Endothelial cell of umbilical vein (primary cell): Measurements from ENCODE around the gene GYS2. TPM values are rescaled to one million over a fixed set of nuclear protein-coding genes. Genes with fewer than 3 reads are reported as not detected.

ENCODE experiments used
- BruUV-seq: library from RNA; stranded (reverse); fragments of 400-500 nt; replicated peaks from 2 replicates; lab custom pipeline; 2021; lab: Mats Ljungman, UMichigan
- CTCF ChIA-PET: fragments of 300-600, 350-600 bp; sonication (Branson Sonifier 250); formaldehyde crosslinking; loops from one replicate; lab custom pipeline; 2021; ENCODE audit warnings: antibody characterized with exemption, inconsistent platforms; lab: Charles Lee
- POLR2A ChIA-PET: fragments of 300-600, 350-600 bp; sonication (Branson Sonifier 250); formaldehyde crosslinking; loops from one replicate; lab custom pipeline; 2021; ENCODE audit warnings: antibody characterized with exemption, inconsistent platforms; lab: Charles Lee
- DNase-seq: peaks from one replicate; pipeline ENCODE4 v3.0.0-alpha.2; 2011; ENCODE audit warnings: low read depth, low spot score
- FAIRE-seq: peaks from 2 replicates; lab custom pipeline; 2011; peaks lifted over from hg19 to GRCh38; lab: Jason Lieb, UNC
- H2AFZ ChIP-seq: 2 replicates; pipeline ENCODE4 v1.6.0; 2012; ENCODE audit warnings: low read depth, low read length, control low read depth, inconsistent platforms
- H3K27ac ChIP-seq: 2 replicates; pipeline ENCODE4 v1.5.1; 2011; ENCODE audit warnings: low read depth, mild to moderate bottlenecking, control low read depth, low read length, moderate library complexity; ENCODE audit not compliant: insufficient read depth
- H3K27me3 ChIP-seq, 2 experiments: 2 replicates each; pipeline versions ENCODE4 v1.6.0 to v1.6.1; 2011; ENCODE audit warnings: low read length in 2 of 2, mixed read lengths in 1 of 2; ENCODE audit not compliant: control insufficient read depth in 2 of 2, insufficient read depth in 2 of 2
- H3K36me3 ChIP-seq, 2 experiments: 2 replicates in 1 of 2; 3 replicates in 1 of 2; pipeline ENCODE4 v1.5.1; 2011; ENCODE audit warnings: low read length in 2 of 2, mild to moderate bottlenecking in 1 of 2, moderate library complexity in 1 of 2; ENCODE audit not compliant: control insufficient read depth in 2 of 2, insufficient read depth in 2 of 2; ENCODE audit errors: extremely low read depth in 1 of 2
- H3K4me1 ChIP-seq: 3 replicates; pipeline ENCODE4 v1.5.1; 2011; ENCODE audit warnings: mild to moderate bottlenecking, low read length; ENCODE audit not compliant: control insufficient read depth, insufficient read depth; ENCODE audit errors: extremely low read depth
- H3K4me2 ChIP-seq: 2 replicates; pipeline ENCODE4 v1.6.1; 2011; ENCODE audit warnings: low read length, control low read depth, mixed read lengths; ENCODE audit not compliant: insufficient read depth
- H3K4me3 ChIP-seq, 3 experiments: fragments of 200-600 bp in 1 of 3; sonication (generic), shearing (Covaris generic) in 1 of 3; replicated peaks in 1 of 3; 2 replicates each; pipeline ENCODE4 v1.5.1; 2011 to 2016; ENCODE audit warnings: control low read depth in 3 of 3, low read length in 3 of 3, mild to moderate bottlenecking in 2 of 3, inconsistent platforms in 1 of 3, low read depth in 1 of 3, moderate library complexity in 1 of 3; ENCODE audit not compliant: insufficient read depth in 1 of 3
- H3K79me2 ChIP-seq: 2 replicates; pipeline ENCODE4 v1.6.0; 2012; ENCODE audit warnings: low read length, inconsistent platforms; ENCODE audit not compliant: control insufficient read depth, insufficient read depth
- H3K9ac ChIP-seq: replicated peaks from 2 replicates; pipeline ENCODE3; 2011; ENCODE audit warnings: low read length, control low read depth; ENCODE audit not compliant: insufficient read depth; ENCODE audit errors: extremely low read depth
- H3K9me1 ChIP-seq: replicated peaks from 3 replicates; pipeline ENCODE4 v1.6.0; 2011; ENCODE audit warnings: mild to moderate bottlenecking, low read length; ENCODE audit not compliant: control insufficient read depth, insufficient read depth; ENCODE audit errors: extremely low read depth
- H3K9me3 ChIP-seq: replicated peaks from 2 replicates; pipeline ENCODE4 v1.5.1; 2012; ENCODE audit warnings: low read length, inconsistent platforms; ENCODE audit not compliant: control insufficient read depth, insufficient read depth
- H4K20me1 ChIP-seq: replicated peaks from 2 replicates; pipeline ENCODE3; 2011; ENCODE audit warnings: mild to moderate bottlenecking, low read length; ENCODE audit not compliant: control insufficient read depth, insufficient read depth; ENCODE audit errors: extremely low read depth
- EZH2 ChIP-seq: IDR thresholded peaks from 2 replicates; pipeline ENCODE4 v1.6.1; 2012; ENCODE audit warnings: borderline replicate concordance, low read depth, mild to moderate bottlenecking, moderate library complexity, low read length, inconsistent platforms; ENCODE audit not compliant: severe bottlenecking
- FOS ChIP-seq: IDR thresholded peaks from 2 replicates; pipeline ENCODE4 v1.6.1; 2011; ENCODE audit warnings: mild to moderate bottlenecking, low read length, moderate library complexity, borderline replicate concordance; ENCODE audit not compliant: insufficient read depth
- GATA2 ChIP-seq: IDR thresholded peaks from 2 replicates; pipeline ENCODE4 v1.7.0; 2011; ENCODE audit warnings: low read depth, mild to moderate bottlenecking, moderate library complexity, mixed read lengths, low read length; ENCODE audit not compliant: insufficient read length, insufficient read depth
- JUN ChIP-seq: IDR thresholded peaks from 2 replicates; pipeline ENCODE4 v1.6.1; 2011; ENCODE audit warnings: borderline replicate concordance, low read depth; ENCODE audit not compliant: insufficient read length, insufficient read depth
- MYC ChIP-seq: IDR thresholded peaks from one replicate; pipeline ENCODE4 v1.6.1; 2011; ENCODE audit warnings: mild to moderate bottlenecking, low read depth, low read length
- POLR2A ChIP-seq: IDR thresholded peaks from 2 replicates; pipeline ENCODE4 v1.6.1; 2012; ENCODE audit warnings: low read depth, mild to moderate bottlenecking, control low read depth, low read length
- POLR2AphosphoS5 ChIP-seq: IDR thresholded peaks from 2 replicates; pipeline ENCODE4 v1.6.1; 2012; ENCODE audit warnings: low read depth, mild to moderate bottlenecking, control low read depth, low read length, moderate library complexity; ENCODE audit not compliant: insufficient read depth
- dilution Hi-C: fragments of 300-500 bp; cut with MboI; formaldehyde crosslinking; loops from one replicate; pipeline ENCODE4 v1.15.0; 2019; ENCODE audit warnings: low sequenced_read_pairs; ENCODE audit not compliant: extremely low pct_ligation_motif_present
- intact Hi-C: fragments of 100-400 bp; cut with micrococcal nuclease; formaldehyde crosslinking; loops from one replicate; pipeline ENCODE4 v1.10.0; 2022
- polyA plus RNA-seq, 4 experiments: library from polyadenylated mRNA; depleted of rRNA in 3 of 4; stranded (reverse) in 3 of 4; unstranded in 1 of 4; fragments of >200 nt; gene quantifications; 2 replicates each; pipeline versions ENCODE4 v1.2.1 to v1.2.3, GENCODE V29; 2011 to 2012; ENCODE audit warnings: missing spikeins in 1 of 4
- total RNA-seq: library from RNA; stranded (reverse); gene quantifications from 2 replicates; pipeline ENCODE4 v1.2.3, GENCODE V29; 2021
- TF ChIP-seq, protein P1 (sequence below): IDR thresholded peaks from 2 replicates; pipeline ENCODE4 v1.6.1; 2011; ENCODE audit not compliant: insufficient read depth, insufficient read length
- TF ChIP-seq, protein P2 (sequence below), 2 donors: IDR thresholded peaks; 1 replicate in 1 of 2; 2 replicates in 1 of 2; pipeline ENCODE4 v1.5.1; 2011; ENCODE audit warnings: low read length in 2 of 2, mild to moderate bottlenecking in 2 of 2, moderate library complexity in 2 of 2, control low read depth in 1 of 2, inconsistent platforms in 1 of 2, low read depth in 1 of 2; ENCODE audit not compliant: insufficient read depth in 1 of 2; ENCODE audit errors: extremely low read depth in 1 of 2

The GYS2 gene
- total and polyA plus RNA-seq, 2 donors (not counting 3 experiments of a cell fraction or from before 2014, with no cell fraction given), result 0.04 TPM; not detected in 1

DNA sequence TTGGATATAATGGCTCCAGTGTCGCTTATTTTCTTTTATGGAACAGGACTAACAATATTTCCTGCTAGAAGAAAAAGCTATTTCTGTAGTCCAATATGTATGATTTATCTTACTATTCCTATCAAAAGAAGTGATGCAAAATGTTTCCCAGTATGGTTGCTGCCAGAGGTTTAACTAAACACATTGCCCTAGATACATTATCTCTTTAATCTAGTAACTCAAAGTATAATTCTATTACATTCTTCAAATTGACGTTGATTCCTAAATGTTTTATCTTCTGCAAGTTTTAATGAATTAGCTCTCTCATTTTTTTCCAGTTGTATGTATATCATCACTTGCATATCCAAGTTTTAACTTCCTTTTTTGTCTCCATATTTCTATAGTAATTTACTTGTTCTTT is 28.2 kb downstream of the GYS2 start:
- Histone ChIP-seq H3K9ac (no peak overlapping the region), H4K20me1 (no peaks in the 10 kb centered on the region), H3K27me3 (peaks cover 3 to 6% of the 10 kb centered on the region in 2 experiments), H2AFZ (no peak overlapping the region), H3K36me3 (no peaks in the 10 kb centered on the region), H3K79me2 (no peaks in the 10 kb centered on the region), H3K27ac (no peak overlapping the region), H3K4me3 (no peak overlapping the region), H3K9me3 (no peaks in the 10 kb centered on the region), H3K4me1 (no peaks in the 10 kb centered on the region), H3K4me2 (no peak overlapping the region), H3K9me1 (no peaks in the 10 kb centered on the region)
- FAIRE-seq (no peak), DNase-seq (no peak)
- CTCF ChIA-PET, result interaction anchor here (0.6 kb wide), 1 partner anchor 122 kb away, joined by 4 read pairs; no protein-coding TSS in a partner anchor
- intact Hi-C loops (no loop called here), dilution Hi-C loops (no loop called here)
- TF ChIP-seq POLR2A (no peak), POLR2AphosphoS5 (no peak), GATA2 (no peak), JUN (no peak), MYC (no peak), FOS (no peak), EZH2 (no peak)
- TF ChIP-seq, protein P1, sequence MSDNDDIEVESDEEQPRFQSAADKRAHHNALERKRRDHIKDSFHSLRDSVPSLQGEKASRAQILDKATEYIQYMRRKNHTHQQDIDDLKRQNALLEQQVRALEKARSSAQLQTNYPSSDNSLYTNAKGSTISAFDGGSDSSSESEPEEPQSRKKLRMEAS, result no peak
- TF ChIP-seq, protein P2, sequence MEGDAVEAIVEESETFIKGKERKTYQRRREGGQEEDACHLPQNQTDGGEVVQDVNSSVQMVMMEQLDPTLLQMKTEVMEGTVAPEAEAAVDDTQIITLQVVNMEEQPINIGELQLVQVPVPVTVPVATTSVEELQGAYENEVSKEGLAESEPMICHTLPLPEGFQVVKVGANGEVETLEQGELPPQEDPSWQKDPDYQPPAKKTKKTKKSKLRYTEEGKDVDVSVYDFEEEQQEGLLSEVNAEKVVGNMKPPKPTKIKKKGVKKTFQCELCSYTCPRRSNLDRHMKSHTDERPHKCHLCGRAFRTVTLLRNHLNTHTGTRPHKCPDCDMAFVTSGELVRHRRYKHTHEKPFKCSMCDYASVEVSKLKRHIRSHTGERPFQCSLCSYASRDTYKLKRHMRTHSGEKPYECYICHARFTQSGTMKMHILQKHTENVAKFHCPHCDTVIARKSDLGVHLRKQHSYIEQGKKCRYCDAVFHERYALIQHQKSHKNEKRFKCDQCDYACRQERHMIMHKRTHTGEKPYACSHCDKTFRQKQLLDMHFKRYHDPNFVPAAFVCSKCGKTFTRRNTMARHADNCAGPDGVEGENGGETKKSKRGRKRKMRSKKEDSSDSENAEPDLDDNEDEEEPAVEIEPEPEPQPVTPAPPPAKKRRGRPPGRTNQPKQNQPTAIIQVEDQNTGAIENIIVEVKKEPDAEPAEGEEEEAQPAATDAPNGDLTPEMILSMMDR (IDR thresholded peaks at IDR 0.05; ENCODE audit: extremely low read depth in 1 of 2, insufficient read depth in 1 of 2, low read depth in 1 of 2, low read length in 2 of 2), result no peak
- POLR2A ChIA-PET, result no interaction called here
- no TSS peak for BruUV-seq
